HEK293 (cell line): ENCODE data around the gene NFS1.
"Not testable (repeated sequence)": the region's sequence is repeated elsewhere in the genome, so short reads cannot be mapped to it uniquely, and the experiment has no call there.

Source experiments
- CTCF ChIP-seq: fragments of 450-650 bp; formaldehyde crosslinking; IDR thresholded peaks from 2 replicates; pipeline ENCODE4 v1.5.1; 2016; ENCODE audit warnings: missing biosample characterization, missing genetic modification characterization
- TSHZ1 ChIP-seq: fragments of 450-650 bp; formaldehyde crosslinking; IDR thresholded peaks from 2 replicates; pipeline ENCODE4 v1.5.1; 2016; ENCODE audit warnings: missing biosample characterization, missing genetic modification characterization, borderline replicate concordance
- YY1 ChIP-seq: fragments of 450-650 bp; formaldehyde crosslinking; IDR thresholded peaks from 2 replicates; pipeline ENCODE4 v1.5.1; 2018; ENCODE audit warnings: missing biosample characterization, missing genetic modification characterization
- ZBTB21 ChIP-seq: fragments of 450-650 bp; formaldehyde crosslinking; IDR thresholded peaks from 2 replicates; pipeline ENCODE4 v1.5.1; 2017; ENCODE audit warnings: missing biosample characterization, missing genetic modification characterization
- ZBTB7A ChIP-seq: fragments of 450-650 bp; formaldehyde crosslinking; IDR thresholded peaks from 2 replicates; pipeline ENCODE4 v1.5.1; 2016; ENCODE audit warnings: low read depth, missing biosample characterization, missing genetic modification characterization
- ZNF24 ChIP-seq: fragments of 450-650 bp; formaldehyde crosslinking; IDR thresholded peaks from 2 replicates; pipeline ENCODE4 v1.5.1; 2016; ENCODE audit warnings: missing biosample characterization, missing genetic modification characterization
- ZNF488 ChIP-seq: fragments of 450-650 bp; formaldehyde crosslinking; IDR thresholded peaks from 2 replicates; pipeline ENCODE4 v1.5.1; 2016; ENCODE audit warnings: missing biosample characterization, missing genetic modification characterization
- ZNF558 ChIP-seq: fragments of 450-650 bp; formaldehyde crosslinking; IDR thresholded peaks from 2 replicates; pipeline ENCODE4 v1.5.1; 2016; ENCODE audit warnings: missing biosample characterization, missing genetic modification characterization
- TF ChIP-seq, protein P1 (sequence below): fragments of 450-650 bp; formaldehyde crosslinking; IDR thresholded peaks from 2 replicates; pipeline ENCODE4 v1.5.1; 2017; ENCODE audit warnings: missing biosample characterization, mild to moderate bottlenecking, missing genetic modification characterization, moderate library complexity
- TF ChIP-seq, protein P2 (sequence below): fragments of 450-650 bp; formaldehyde crosslinking; IDR thresholded peaks from 2 replicates; pipeline ENCODE4 v1.5.1; 2016; ENCODE audit warnings: missing biosample characterization, missing genetic modification characterization

DNA sequence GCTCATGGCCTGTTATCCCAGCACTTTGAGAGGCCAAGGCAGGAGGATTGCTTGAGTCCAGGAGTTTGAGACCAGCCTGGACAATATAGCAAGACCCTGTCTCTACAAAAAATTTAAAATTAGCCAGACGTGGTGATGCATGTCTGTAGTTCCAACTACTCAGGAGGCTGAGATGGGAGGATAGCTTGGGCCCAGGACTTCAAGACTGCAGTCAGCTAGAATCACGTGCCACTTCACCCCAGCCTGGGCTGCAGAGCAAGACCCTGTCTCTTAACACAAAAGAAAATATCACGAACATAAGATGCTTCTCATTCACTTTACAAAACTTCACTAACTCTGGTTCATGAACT lies 45.3 kb upstream of the NFS1 start:
- not testable (repeated sequence) for TF ChIP-seq ZNF488; ZBTB7A (tag by site-specific recombination); CTCF (tag by site-specific recombination); YY1 (tag by site-specific recombination); ZNF558 (tag by site-specific recombination); ZNF24; ZBTB21 (tag by site-specific recombination); TSHZ1
- TF ChIP-seq, protein P1, sequence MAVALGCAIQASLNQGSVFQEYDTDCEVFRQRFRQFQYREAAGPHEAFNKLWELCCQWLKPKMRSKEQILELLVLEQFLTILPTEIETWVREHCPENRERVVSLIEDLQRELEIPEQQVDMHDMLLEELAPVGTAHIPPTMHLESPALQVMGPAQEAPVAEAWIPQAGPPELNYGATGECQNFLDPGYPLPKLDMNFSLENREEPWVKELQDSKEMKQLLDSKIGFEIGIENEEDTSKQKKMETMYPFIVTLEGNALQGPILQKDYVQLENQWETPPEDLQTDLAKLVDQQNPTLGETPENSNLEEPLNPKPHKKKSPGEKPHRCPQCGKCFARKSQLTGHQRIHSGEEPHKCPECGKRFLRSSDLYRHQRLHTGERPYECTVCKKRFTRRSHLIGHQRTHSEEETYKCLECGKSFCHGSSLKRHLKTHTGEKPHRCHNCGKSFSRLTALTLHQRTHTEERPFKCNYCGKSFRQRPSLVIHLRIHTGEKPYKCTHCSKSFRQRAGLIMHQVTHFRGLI = not testable (repeated sequence)
- TF ChIP-seq, protein P2, sequence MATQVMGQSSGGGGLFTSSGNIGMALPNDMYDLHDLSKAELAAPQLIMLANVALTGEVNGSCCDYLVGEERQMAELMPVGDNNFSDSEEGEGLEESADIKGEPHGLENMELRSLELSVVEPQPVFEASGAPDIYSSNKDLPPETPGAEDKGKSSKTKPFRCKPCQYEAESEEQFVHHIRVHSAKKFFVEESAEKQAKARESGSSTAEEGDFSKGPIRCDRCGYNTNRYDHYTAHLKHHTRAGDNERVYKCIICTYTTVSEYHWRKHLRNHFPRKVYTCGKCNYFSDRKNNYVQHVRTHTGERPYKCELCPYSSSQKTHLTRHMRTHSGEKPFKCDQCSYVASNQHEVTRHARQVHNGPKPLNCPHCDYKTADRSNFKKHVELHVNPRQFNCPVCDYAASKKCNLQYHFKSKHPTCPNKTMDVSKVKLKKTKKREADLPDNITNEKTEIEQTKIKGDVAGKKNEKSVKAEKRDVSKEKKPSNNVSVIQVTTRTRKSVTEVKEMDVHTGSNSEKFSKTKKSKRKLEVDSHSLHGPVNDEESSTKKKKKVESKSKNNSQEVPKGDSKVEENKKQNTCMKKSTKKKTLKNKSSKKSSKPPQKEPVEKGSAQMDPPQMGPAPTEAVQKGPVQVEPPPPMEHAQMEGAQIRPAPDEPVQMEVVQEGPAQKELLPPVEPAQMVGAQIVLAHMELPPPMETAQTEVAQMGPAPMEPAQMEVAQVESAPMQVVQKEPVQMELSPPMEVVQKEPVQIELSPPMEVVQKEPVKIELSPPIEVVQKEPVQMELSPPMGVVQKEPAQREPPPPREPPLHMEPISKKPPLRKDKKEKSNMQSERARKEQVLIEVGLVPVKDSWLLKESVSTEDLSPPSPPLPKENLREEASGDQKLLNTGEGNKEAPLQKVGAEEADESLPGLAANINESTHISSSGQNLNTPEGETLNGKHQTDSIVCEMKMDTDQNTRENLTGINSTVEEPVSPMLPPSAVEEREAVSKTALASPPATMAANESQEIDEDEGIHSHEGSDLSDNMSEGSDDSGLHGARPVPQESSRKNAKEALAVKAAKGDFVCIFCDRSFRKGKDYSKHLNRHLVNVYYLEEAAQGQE (tag by site-specific recombination) = not testable (repeated sequence)
